SU-DHL-6 (cell line): ENCODE results near the gene COL4A2.

Experiments used
- H2AFZ ChIP-seq: fragments of 200-600 bp; sonication (generic); 2 replicates; pipeline ENCODE4 v1.6.1; 2014; ENCODE audit warnings: low read depth, mild to moderate bottlenecking, moderate library complexity, mixed read lengths, antibody characterized with exemption, low read length; ENCODE audit not compliant: severe bottlenecking
- H3F3A ChIP-seq: fragments of 200-600 bp; shearing (Covaris generic); 2 replicates; pipeline ENCODE4 v1.6.0; 2016; ENCODE audit warnings: antibody characterized with exemption, mild to moderate bottlenecking; ENCODE audit not compliant: insufficient read depth
- H3K27ac ChIP-seq: fragments of 200-600 bp; sonication (generic); 2 replicates; pipeline ENCODE4 v1.5.1; 2016; ENCODE audit warnings: low read depth, mild to moderate bottlenecking, low read length, moderate library complexity, mixed read lengths
- H3K27me3 ChIP-seq: fragments of 200-600 bp; sonication (generic), shearing (Covaris generic); 2 replicates; pipeline ENCODE4 v1.6.0; 2014; ENCODE audit warnings: mild to moderate bottlenecking, low read length
- H3K36me3 ChIP-seq: fragments of 200-600 bp; sonication (generic); 2 replicates; pipeline ENCODE4 v1.6.1; 2014; ENCODE audit warnings: mild to moderate bottlenecking, low read length, mixed read lengths
- H3K4me2 ChIP-seq: fragments of 300-600, 200-600 bp; shearing (Covaris generic), sonication (generic); 2 replicates; pipeline ENCODE4 v1.6.0; 2014; ENCODE audit warnings: low read length, low read depth, mild to moderate bottlenecking; ENCODE audit not compliant: poor library complexity, severe bottlenecking
- H3K4me3 ChIP-seq: fragments of 200-600 bp; sonication (generic); 2 replicates; pipeline ENCODE4 v1.5.1; 2014; ENCODE audit warnings: antibody characterized with exemption, low read length, mild to moderate bottlenecking, mixed read lengths; ENCODE audit not compliant: insufficient read depth, poor library complexity, severe bottlenecking
- H3K79me2 ChIP-seq: fragments of 200-600 bp; sonication (generic); 2 replicates; pipeline ENCODE4 v1.6.1; 2014; ENCODE audit warnings: mild to moderate bottlenecking, low read length, moderate library complexity; ENCODE audit not compliant: insufficient read depth
- H3K9ac ChIP-seq: fragments of 200-600 bp; sonication (generic); 2 replicates; pipeline ENCODE4 v1.7.0; 2014; ENCODE audit warnings: mild to moderate bottlenecking, low read length
- H3K9me2 ChIP-seq: fragments of 200-600 bp; sonication (generic); replicated peaks from 2 replicates; pipeline ENCODE4 v1.6.1; 2014; ENCODE audit warnings: low read length; ENCODE audit not compliant: insufficient read depth
- H3K9me3 ChIP-seq: fragments of 200-600 bp; sonication (generic); 2 replicates; pipeline ENCODE4 v1.6.1; 2014; ENCODE audit warnings: low read length, mixed read lengths; ENCODE audit not compliant: insufficient read depth
- H4K20me1 ChIP-seq: fragments of 200-600 bp; sonication (generic); 2 replicates; pipeline ENCODE4 v1.6.1; 2014; ENCODE audit warnings: low read depth, mild to moderate bottlenecking, antibody characterized with exemption, low read length, moderate library complexity, mixed read lengths
- CTCF ChIP-seq: fragments of 200-600 bp; sonication (generic); IDR thresholded peaks from one replicate; pipeline ENCODE4 v1.5.1; 2017; ENCODE audit warnings: antibody characterized with exemption, mild to moderate bottlenecking, low read length, moderate library complexity; ENCODE audit not compliant: insufficient read depth, poor library complexity, severe bottlenecking
- EZH2phosphoT487 ChIP-seq: fragments of 200-600 bp; sonication (generic), shearing (Covaris generic); conservative IDR thresholded peaks from 2 replicates; pipeline ENCODE4 v1.6.1; 2018; ENCODE audit warnings: mild to moderate bottlenecking, antibody characterized with exemption, low read length, moderate library complexity, mixed read lengths

Gene COL4A2

GRCh38 chr13:110403315-110403714 is 96.2 kb downstream of the COL4A2 start:
- Histone ChIP-seq H3K4me3 (no peak overlapping the region), H3K36me3 (no peaks in the 10 kb centered on the region), H3K9ac (no peak overlapping the region), H3K79me2 (no peaks in the 10 kb centered on the region), H3K4me2 (no peak overlapping the region), H3K27me3 (no peaks in the 10 kb centered on the region), H3F3A (no peaks in the 10 kb centered on the region), H3K27ac (no peak overlapping the region), H3K9me2 (no peaks in the 10 kb centered on the region), H2AFZ (no peak overlapping the region), H3K9me3 (no peaks in the 10 kb centered on the region), H4K20me1 (no peaks in the 10 kb centered on the region)
- TF ChIP-seq EZH2phosphoT487 = no peak
- no peak for TF ChIP-seq CTCF

- Histone ChIP-seq H3K27me3 (no peaks in the 10 kb centered on the region), H3K4me2 (no peak overlapping the region), H3K79me2 (no peaks in the 10 kb centered on the region), H4K20me1 (no peaks in the 10 kb centered on the region), H3K4me3 (no peak overlapping the region), H3K9me2 (no peaks in the 10 kb centered on the region), H3K36me3 (no peaks in the 10 kb centered on the region), H3K27ac (no peak overlapping the region), H3K9me3 (no peaks in the 10 kb centered on the region), H3F3A (no peaks in the 10 kb centered on the region), H2AFZ (no peak overlapping the region), H3K9ac (no peak overlapping the region)
- no peak for TF ChIP-seq EZH2phosphoT487
- TF ChIP-seq CTCF = no peak
Measured at GRCh38 chr13:110403721-110404120, 96.6 kb downstream of the COL4A2 start.

- no peaks in the 10 kb centered on the region for H3K36me3 ChIP-seq
- no peaks in the 10 kb centered on the region for H3K27me3 ChIP-seq
- no peak overlapping the region for H3K4me3 ChIP-seq
- H3F3A ChIP-seq = no peaks in the 10 kb centered on the region
- no peak overlapping the region for H3K4me2 ChIP-seq
- no peak overlapping the region for H3K9ac ChIP-seq
- no peaks in the 10 kb centered on the region for H3K9me2 ChIP-seq
- H3K79me2 ChIP-seq = no peaks in the 10 kb centered on the region
- no peaks in the 10 kb centered on the region for H4K20me1 ChIP-seq
- H2AFZ ChIP-seq = no peak overlapping the region
- no peak for TF ChIP-seq EZH2phosphoT487
- no peak for TF ChIP-seq CTCF
- H3K9me3 ChIP-seq = no peaks in the 10 kb centered on the region
- H3K27ac ChIP-seq = no peak overlapping the region
Measured at GRCh38 chr13:110404321-110404720, 97.2 kb downstream of the COL4A2 start.
